Measurements from ENCODE around the gene RTN4RL1.

Gene RTN4RL1

GRCh38 chr17:2025220-2025621 lies at the start of gene RTN4RL1:
TSS of gene RTN4RL1 (minus strand) at chr17:2025334. CDS start at chr17:2024865, 469 bp downstream.
- DNase-seq (ENCODE audit: low read depth in 2 of 2), result peak in 1 of 2 experiments; percentile 53

- DNase-seq (ENCODE audit: low read depth in 2 of 2), result no peak
Observed at GRCh38 chr17:2074919-2075318, 49.8 kb upstream of the RTN4RL1 start.

GRCh38 chr17:2071455-2072281 lies 46.5 kb upstream of the RTN4RL1 start:
- DNase-seq (ENCODE audit: low read depth in 2 of 2), result no peak

- no peak for DNase-seq (ENCODE audit: low read depth in 2 of 2)
Observed at GRCh38 chr17:2071024-2071385, 45.9 kb upstream of the RTN4RL1 start.

GRCh38 chr17:2070241-2071023 lies 45.3 kb upstream of the RTN4RL1 start:
- peak; percentile 33 to 69 for DNase-seq (ENCODE audit: low read depth in 2 of 2)

- DNase-seq (ENCODE audit: low read depth in 2 of 2), result no peak
Observed at GRCh38 chr17:2068519-2069051, 43.5 kb upstream of the RTN4RL1 start.

- no peak for DNase-seq (ENCODE audit: low read depth in 2 of 2)
Observed at GRCh38 chr17:2068031-2068518, 42.9 kb upstream of the RTN4RL1 start.

GRCh38 chr17:2067608-2068024 lies 42.5 kb upstream of the RTN4RL1 start:
- DNase-seq (ENCODE audit: low read depth in 2 of 2), result no peak

GRCh38 chr17:2067048-2067561 lies 42.0 kb upstream of the RTN4RL1 start:
- no peak for DNase-seq (ENCODE audit: low read depth in 2 of 2)

- DNase-seq (ENCODE audit: low read depth in 2 of 2), result no peak
Observed at GRCh38 chr17:2065949-2066400, 40.8 kb upstream of the RTN4RL1 start.

- DNase-seq (ENCODE audit: low read depth in 2 of 2), result peak; percentile 32 to 61
Observed at GRCh38 chr17:2064980-2065785, 40.0 kb upstream of the RTN4RL1 start.

GRCh38 chr17:2064520-2064971 lies 39.4 kb upstream of the RTN4RL1 start:
- DNase-seq (ENCODE audit: low read depth in 2 of 2), result no peak

- no peak for DNase-seq (ENCODE audit: low read depth in 2 of 2)
Observed at GRCh38 chr17:2064147-2064489, 39.0 kb upstream of the RTN4RL1 start.

- no peak for DNase-seq (ENCODE audit: low read depth in 2 of 2)
Observed at GRCh38 chr17:2063261-2064146, 38.4 kb upstream of the RTN4RL1 start.

GRCh38 chr17:2062571-2063183 lies 37.5 kb upstream of the RTN4RL1 start:
- no peak for DNase-seq (ENCODE audit: low read depth in 2 of 2)

GRCh38 chr17:2061441-2061958 lies 36.4 kb upstream of the RTN4RL1 start:
- DNase-seq (ENCODE audit: low read depth in 2 of 2), result no peak

GRCh38 chr17:2060681-2061440 lies 35.7 kb upstream of the RTN4RL1 start:
- DNase-seq (ENCODE audit: low read depth in 2 of 2), result no peak

- no peak for DNase-seq (ENCODE audit: low read depth in 2 of 2)
Observed at GRCh38 chr17:2060385-2060658, 35.2 kb upstream of the RTN4RL1 start.
